HepG2 (cell line): Measurements from ENCODE around the gene RICTOR. TPM values are rescaled to one million over a fixed set of nuclear protein-coding genes. Genes with fewer than 3 reads are reported as not detected.

Experiments
- FLYWCH1 ChIP-seq: sonication (generic); formaldehyde crosslinking; IDR thresholded peaks from 2 replicates; pipeline ENCODE4 v1.8.1; 2023; ENCODE audit warnings: mild to moderate bottlenecking, missing genetic modification reagents
- GABPB1 ChIP-seq: IDR thresholded peaks from 2 replicates; pipeline ENCODE4 v1.6.1; 2016; ENCODE audit warnings: mild to moderate bottlenecking, missing genetic modification reagents, moderate library complexity, missing compliant biosample characterization
- GATA4 ChIP-seq: sonication (generic); IDR thresholded peaks from 2 replicates; pipeline ENCODE4 v1.6.1; 2016; ENCODE audit warnings: antibody characterized with exemption, low read depth, borderline replicate concordance
- HNF4A ChIP-seq: sonication (generic); formaldehyde crosslinking; IDR thresholded peaks from 2 replicates; pipeline ENCODE4 v1.4.0; 2020; ENCODE audit warnings: missing genetic modification reagents
- KDM4B ChIP-seq: sonication (generic); formaldehyde crosslinking; IDR thresholded peaks from 2 replicates; pipeline ENCODE4 v1.4.0; 2020; ENCODE audit warnings: missing genetic modification reagents
- KLF9 ChIP-seq: IDR thresholded peaks from 2 replicates; pipeline ENCODE4 v1.6.1; 2016; ENCODE audit warnings: low read depth
- SALL1 ChIP-seq: sonication (generic); formaldehyde crosslinking; IDR thresholded peaks from 2 replicates; pipeline ENCODE4 v1.8.0; 2022; ENCODE audit warnings: mild to moderate bottlenecking, missing genetic modification reagents
- TMF1 ChIP-seq: sonication (generic); formaldehyde crosslinking; IDR thresholded peaks from 2 replicates; pipeline ENCODE4 v1.8.1; 2022; ENCODE audit warnings: low read depth, missing genetic modification reagents
- WIZ ChIP-seq: sonication (generic); formaldehyde crosslinking; IDR thresholded peaks from 2 replicates; pipeline ENCODE4 v1.5.1; 2020; ENCODE audit warnings: mild to moderate bottlenecking, missing genetic modification reagents
- YY1 ChIP-seq: IDR thresholded peaks from 2 replicates; pipeline ENCODE4 v1.6.1; 2011; ENCODE audit warnings: low read length, low read depth, moderate library complexity, mild to moderate bottlenecking; ENCODE audit not compliant: insufficient read depth, insufficient replicate concordance
- polyA plus RNA-seq, 8 experiments: library from polyadenylated mRNA; depleted of rRNA in 3 of 8; stranded (reverse) in 7 of 8; unstranded in 1 of 8; fragments of >200 nt; fragmentation: Illumina TruSeq in 4 of 8; extraction: Trizol in 4 of 8; gene quantifications; 2 replicates each; pipeline versions ENCODE4 v1.2.1 to v1.2.3, GENCODE V29; 2011 to 2016; ENCODE audit warnings: low read depth in 4 of 8, missing spikeins in 1 of 8, mixed read lengths in 1 of 8; ENCODE audit not compliant: insufficient read depth in 1 of 8
- total RNA-seq, 5 experiments: library from RNA; depleted of rRNA; stranded (reverse); fragments of >200 nt; fragmentation: Illumina TruSeq; extraction: Trizol; gene quantifications; 2 replicates each; pipeline ENCODE4 v1.2.3, GENCODE V29; 2016; ENCODE audit warnings: low read depth in 1 of 5
- TF ChIP-seq, protein P1 (sequence below): sonication (generic); formaldehyde crosslinking; IDR thresholded peaks from 2 replicates; pipeline ENCODE4 v1.9.0; 2021; ENCODE audit warnings: missing genetic modification reagents, borderline replicate concordance
- TF ChIP-seq, protein P2 (sequence below): sonication (generic); formaldehyde crosslinking; IDR thresholded peaks from 2 replicates; pipeline ENCODE4 v1.4.0; 2020; ENCODE audit warnings: mild to moderate bottlenecking, missing genetic modification reagents, borderline replicate concordance
- TF ChIP-seq, protein P3 (sequence below): sonication (generic); formaldehyde crosslinking; IDR thresholded peaks from 2 replicates; pipeline ENCODE4 v1.4.0; 2020; ENCODE audit warnings: mild to moderate bottlenecking, missing genetic modification reagents

The RICTOR gene
- total and polyA plus RNA-seq, 2 of the 13 experiments (the other 11 are each of a cell fraction or from before 2014, with no cell fraction given) = 10.7 to 15.4 TPM

DNA sequence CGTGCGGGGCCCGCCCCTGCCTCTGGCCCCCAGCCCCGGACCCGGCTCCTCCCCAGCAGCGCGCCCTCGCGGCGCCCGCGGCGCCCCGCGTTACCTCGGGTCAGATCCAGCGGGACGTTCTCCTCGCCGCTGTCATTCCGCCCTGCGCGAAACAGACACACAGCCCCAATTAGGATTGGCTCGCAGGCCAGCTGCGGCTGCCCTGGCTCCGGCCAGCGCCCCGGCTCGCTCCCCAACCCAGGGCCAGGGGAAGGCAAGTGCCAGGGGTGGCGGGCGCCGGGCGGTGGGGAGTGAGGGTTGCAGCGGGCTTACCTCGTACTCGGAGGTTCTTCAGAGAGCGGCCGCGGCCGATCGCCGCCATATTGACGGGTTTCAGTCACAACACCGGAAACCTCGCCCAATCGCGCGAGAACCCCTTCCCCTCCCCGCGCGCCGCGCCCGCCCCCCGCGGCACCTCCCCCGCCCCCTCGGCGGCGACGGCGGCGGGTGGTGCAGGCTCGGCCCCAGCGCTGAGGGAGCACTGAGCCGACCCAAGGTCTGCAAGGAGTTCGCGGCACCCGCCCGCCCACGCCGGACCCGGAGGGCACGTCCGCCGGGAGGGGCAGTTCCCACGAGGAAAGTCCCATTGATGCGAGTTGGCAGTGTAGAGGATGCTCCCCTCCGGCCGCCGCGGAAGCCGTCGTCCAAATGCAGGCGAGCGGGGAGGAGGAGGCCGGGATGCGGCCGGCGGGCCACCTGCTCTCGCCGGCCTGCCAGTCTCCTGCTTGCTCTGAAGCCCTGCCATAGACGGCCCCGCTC lies at the start of gene RICTOR (continued):
- TF ChIP-seq, protein P1, sequence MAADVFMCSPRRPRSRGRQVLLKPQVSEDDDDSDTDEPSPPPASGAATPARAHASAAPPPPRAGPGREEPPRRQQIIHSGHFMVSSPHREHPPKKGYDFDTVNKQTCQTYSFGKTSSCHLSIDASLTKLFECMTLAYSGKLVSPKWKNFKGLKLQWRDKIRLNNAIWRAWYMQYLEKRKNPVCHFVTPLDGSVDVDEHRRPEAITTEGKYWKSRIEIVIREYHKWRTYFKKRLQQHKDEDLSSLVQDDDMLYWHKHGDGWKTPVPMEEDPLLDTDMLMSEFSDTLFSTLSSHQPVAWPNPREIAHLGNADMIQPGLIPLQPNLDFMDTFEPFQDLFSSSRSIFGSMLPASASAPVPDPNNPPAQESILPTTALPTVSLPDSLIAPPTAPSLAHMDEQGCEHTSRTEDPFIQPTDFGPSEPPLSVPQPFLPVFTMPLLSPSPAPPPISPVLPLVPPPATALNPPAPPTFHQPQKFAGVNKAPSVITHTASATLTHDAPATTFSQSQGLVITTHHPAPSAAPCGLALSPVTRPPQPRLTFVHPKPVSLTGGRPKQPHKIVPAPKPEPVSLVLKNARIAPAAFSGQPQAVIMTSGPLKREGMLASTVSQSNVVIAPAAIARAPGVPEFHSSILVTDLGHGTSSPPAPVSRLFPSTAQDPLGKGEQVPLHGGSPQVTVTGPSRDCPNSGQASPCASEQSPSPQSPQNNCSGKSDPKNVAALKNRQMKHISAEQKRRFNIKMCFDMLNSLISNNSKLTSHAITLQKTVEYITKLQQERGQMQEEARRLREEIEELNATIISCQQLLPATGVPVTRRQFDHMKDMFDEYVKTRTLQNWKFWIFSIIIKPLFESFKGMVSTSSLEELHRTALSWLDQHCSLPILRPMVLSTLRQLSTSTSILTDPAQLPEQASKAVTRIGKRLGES (CRISPR knock-in tag) = no peak
- TF ChIP-seq SALL1 (peak; percentile 50; the same call in 1 of the 2 replicates), HNF4A (CRISPR knock-in tag) (no peak), KLF9 (CRISPR knock-in tag) (no peak), YY1 (peak; percentile 93), TMF1 (CRISPR knock-in tag) (no peak), FLYWCH1 (CRISPR knock-in tag) (no peak), GABPB1 (CRISPR knock-in tag) (peak; percentile 82), KDM4B (CRISPR knock-in tag) (no peak), GATA4 (no peak), WIZ (no peak)
- TF ChIP-seq, protein P2, sequence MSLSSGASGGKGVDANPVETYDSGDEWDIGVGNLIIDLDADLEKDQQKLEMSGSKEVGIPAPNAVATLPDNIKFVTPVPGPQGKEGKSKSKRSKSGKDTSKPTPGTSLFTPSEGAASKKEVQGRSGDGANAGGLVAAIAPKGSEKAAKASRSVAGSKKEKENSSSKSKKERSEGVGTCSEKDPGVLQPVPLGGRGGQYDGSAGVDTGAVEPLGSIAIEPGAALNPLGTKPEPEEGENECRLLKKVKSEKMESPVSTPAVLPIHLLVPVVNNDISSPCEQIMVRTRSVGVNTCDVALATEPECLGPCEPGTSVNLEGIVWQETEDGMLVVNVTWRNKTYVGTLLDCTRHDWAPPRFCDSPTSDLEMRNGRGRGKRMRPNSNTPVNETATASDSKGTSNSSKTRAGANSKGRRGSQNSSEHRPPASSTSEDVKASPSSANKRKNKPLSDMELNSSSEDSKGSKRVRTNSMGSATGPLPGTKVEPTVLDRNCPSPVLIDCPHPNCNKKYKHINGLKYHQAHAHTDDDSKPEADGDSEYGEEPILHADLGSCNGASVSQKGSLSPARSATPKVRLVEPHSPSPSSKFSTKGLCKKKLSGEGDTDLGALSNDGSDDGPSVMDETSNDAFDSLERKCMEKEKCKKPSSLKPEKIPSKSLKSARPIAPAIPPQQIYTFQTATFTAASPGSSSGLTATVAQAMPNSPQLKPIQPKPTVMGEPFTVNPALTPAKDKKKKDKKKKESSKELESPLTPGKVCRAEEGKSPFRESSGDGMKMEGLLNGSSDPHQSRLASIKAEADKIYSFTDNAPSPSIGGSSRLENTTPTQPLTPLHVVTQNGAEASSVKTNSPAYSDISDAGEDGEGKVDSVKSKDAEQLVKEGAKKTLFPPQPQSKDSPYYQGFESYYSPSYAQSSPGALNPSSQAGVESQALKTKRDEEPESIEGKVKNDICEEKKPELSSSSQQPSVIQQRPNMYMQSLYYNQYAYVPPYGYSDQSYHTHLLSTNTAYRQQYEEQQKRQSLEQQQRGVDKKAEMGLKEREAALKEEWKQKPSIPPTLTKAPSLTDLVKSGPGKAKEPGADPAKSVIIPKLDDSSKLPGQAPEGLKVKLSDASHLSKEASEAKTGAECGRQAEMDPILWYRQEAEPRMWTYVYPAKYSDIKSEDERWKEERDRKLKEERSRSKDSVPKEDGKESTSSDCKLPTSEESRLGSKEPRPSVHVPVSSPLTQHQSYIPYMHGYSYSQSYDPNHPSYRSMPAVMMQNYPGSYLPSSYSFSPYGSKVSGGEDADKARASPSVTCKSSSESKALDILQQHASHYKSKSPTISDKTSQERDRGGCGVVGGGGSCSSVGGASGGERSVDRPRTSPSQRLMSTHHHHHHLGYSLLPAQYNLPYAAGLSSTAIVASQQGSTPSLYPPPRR (CRISPR knock-in tag) = peak; percentile 18; the same call in 1 of the 2 replicates
- TF ChIP-seq, protein P3, sequence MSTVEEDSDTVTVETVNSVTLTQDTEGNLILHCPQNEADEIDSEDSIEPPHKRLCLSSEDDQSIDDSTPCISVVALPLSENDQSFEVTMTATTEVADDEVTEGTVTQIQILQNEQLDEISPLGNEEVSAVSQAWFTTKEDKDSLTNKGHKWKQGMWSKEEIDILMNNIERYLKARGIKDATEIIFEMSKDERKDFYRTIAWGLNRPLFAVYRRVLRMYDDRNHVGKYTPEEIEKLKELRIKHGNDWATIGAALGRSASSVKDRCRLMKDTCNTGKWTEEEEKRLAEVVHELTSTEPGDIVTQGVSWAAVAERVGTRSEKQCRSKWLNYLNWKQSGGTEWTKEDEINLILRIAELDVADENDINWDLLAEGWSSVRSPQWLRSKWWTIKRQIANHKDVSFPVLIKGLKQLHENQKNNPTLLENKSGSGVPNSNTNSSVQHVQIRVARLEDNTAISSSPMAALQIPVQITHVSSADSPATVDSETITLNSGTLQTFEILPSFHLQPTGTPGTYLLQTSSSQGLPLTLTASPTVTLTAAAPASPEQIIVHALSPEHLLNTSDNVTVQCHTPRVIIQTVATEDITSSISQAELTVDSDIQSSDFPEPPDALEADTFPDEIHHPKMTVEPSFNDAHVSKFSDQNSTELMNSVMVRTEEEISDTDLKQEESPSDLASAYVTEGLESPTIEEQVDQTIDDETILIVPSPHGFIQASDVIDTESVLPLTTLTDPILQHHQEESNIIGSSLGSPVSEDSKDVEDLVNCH (CRISPR knock-in tag) = no peak
